Stimulated activated CD8-positive, alpha-beta memory T cell treated with anti-CD3 and anti-CD28 coated beads, Interleukin-7, amount 100 ng/mL, for 48 hours (primary cell): ENCODE data around the gene SPRR5.

Experiments used
- DNase-seq, 2 donors: peaks; one replicate each; pipeline ENCODE4 v3.0.0-alpha.2; 2020; ENCODE audit warnings: low read depth in 1 of 2; ENCODE audit errors: extremely low read depth in 1 of 2

Gene SPRR5

GRCh38 chr1:152946651-152947256, at the start of gene SPRR5:
TSS of gene SPRR5 (plus strand) at chr1:152947206. CDS start at chr1:152948555, 1,349 bp downstream.
- DNase-seq: no peak

- no peak for DNase-seq
These were observed 48.0 kb upstream of the SPRR5 start for GRCh38 chr1:152899027-152899426.

GRCh38 chr1:152899883-152900282, 47.1 kb upstream of the SPRR5 start:
- no peak for DNase-seq

GRCh38 chr1:152901631-152902030, 45.4 kb upstream of the SPRR5 start:
- DNase-seq: no peak

GRCh38 chr1:152902636-152903035, 44.4 kb upstream of the SPRR5 start:
- no peak for DNase-seq

- DNase-seq: no peak
These were observed 42.1 kb upstream of the SPRR5 start for GRCh38 chr1:152904688-152905440.

GRCh38 chr1:152906023-152906565, 40.9 kb upstream of the SPRR5 start:
- DNase-seq: no peak

GRCh38 chr1:152907686-152908601, 39.1 kb upstream of the SPRR5 start, which contains the start of gene IVL:
TSS of gene IVL (plus strand) at chr1:152908546. CDS start at chr1:152909798, 1,252 bp downstream.
- DNase-seq: no peak

GRCh38 chr1:152909206-152909605, 37.8 kb upstream of the SPRR5 start:
- no peak for DNase-seq

- no peak for DNase-seq
These were observed 34.5 kb upstream of the SPRR5 start for GRCh38 chr1:152912471-152912870.

GRCh38 chr1:152912900-152913299, 34.1 kb upstream of the SPRR5 start:
- DNase-seq: no peak

- DNase-seq: no peak
These were observed 29.2 kb upstream of the SPRR5 start for GRCh38 chr1:152917794-152918193.

- no peak for DNase-seq
These were observed 27.9 kb upstream of the SPRR5 start for GRCh38 chr1:152919071-152919470.

GRCh38 chr1:152924191-152924590, 22.8 kb upstream of the SPRR5 start:
- no peak for DNase-seq

GRCh38 chr1:152926091-152926490, 20.9 kb upstream of the SPRR5 start:
- DNase-seq: no peak

GRCh38 chr1:152928671-152929070, 18.3 kb upstream of the SPRR5 start:
- DNase-seq: no peak

GRCh38 chr1:152932170-152932811, 14.7 kb upstream of the SPRR5 start:
- no peak for DNase-seq

- no peak for DNase-seq
These were observed 13.8 kb upstream of the SPRR5 start for GRCh38 chr1:152933196-152933595.

GRCh38 chr1:152940614-152941013, 6.4 kb upstream of the SPRR5 start:
- no peak for DNase-seq

- no peak for DNase-seq
These were observed 5.8 kb upstream of the SPRR5 start for GRCh38 chr1:152941037-152941711.
